HG02943 (cell line): Measurements from ENCODE around the gene ZMIZ2.
"Not testable (repeated sequence)": the region's sequence is repeated elsewhere in the genome, so short reads cannot be mapped to it uniquely, and the experiment has no call there.

Source experiments
- ATAC-seq: cut with Tn5 transposase; IDR thresholded peaks from one replicate; pipeline ENCODE4 v1.9.1; 2021; ENCODE audit warnings: mild to moderate bottlenecking, low read depth, moderate library complexity; ENCODE audit not compliant: unreplicated experiment

The ZMIZ2 gene

DNA sequence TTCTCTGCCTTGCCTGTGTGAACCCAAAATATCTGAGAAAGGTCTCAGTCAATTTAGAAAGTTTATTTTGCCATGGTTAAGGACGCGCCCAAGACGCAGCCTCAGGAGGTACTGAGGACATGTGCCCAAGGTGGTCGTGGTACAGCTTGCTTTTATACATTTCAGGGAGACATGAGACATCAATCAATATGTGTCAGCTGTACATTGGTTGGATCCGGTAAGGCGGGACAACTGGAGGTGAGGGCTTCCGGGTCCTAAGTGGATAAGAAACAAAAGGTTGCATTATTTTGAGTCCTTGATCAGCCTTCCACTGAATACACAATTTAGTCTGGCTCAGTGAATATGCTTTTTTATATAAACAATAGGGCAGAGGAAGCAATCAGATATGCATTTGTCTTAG lies 22.4 kb upstream of the ZMIZ2 start:
- not testable (repeated sequence) for ATAC-seq

DNA sequence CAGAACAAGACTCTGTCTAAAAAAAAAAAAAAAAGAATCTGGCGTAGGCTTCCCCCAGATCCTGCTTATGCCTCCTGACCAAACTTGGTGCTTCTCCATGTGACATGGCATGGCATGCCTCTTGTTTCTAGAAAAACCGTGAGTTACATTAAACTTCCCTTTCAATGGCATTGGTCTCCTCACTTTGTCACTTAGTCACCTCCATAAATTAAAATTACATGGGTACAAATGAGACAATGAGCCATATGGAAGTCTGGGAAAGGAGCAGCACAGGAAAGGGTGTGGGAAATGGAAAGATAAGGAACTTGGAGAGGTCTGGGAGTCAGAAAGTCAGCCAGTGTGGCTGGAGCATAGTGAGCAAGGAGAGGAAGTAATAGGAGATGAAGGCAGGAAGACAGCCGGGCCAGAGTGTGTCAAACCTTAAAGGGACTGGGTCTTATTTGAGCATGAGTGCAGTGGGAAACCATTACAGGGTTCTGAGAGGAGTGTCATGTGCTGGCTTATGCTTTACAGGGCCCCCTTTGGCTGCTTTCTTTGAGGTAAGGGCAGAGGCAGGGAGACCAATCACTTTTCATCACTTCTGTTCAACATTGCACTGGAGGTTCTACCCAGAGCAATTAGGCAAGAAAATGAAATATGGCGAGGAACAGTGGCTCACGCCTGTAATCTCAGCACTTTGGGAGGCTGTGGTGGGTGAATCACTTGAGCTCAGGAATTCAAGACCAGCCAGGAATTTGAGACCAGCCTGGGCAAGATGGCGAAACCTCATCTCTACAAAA lies 21.3 kb upstream of the ZMIZ2 start:
- no peak for ATAC-seq

DNA sequence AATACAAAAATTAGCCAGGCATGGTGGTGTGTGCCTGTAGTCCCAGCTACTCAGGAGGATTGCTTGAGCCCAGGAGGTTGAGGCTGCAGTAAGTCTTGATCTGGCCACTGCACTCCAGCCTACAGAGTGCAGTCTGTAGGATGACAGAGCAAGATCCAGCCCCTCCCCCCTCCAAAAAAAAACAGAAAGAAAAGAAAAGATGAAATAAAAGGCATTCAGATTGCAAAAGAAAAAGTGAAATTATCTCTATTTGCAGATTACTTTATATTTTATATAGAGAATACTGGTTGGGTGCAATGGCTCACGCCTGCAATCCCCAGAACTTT lies 20.7 kb upstream of the ZMIZ2 start:
- no peak for ATAC-seq

DNA sequence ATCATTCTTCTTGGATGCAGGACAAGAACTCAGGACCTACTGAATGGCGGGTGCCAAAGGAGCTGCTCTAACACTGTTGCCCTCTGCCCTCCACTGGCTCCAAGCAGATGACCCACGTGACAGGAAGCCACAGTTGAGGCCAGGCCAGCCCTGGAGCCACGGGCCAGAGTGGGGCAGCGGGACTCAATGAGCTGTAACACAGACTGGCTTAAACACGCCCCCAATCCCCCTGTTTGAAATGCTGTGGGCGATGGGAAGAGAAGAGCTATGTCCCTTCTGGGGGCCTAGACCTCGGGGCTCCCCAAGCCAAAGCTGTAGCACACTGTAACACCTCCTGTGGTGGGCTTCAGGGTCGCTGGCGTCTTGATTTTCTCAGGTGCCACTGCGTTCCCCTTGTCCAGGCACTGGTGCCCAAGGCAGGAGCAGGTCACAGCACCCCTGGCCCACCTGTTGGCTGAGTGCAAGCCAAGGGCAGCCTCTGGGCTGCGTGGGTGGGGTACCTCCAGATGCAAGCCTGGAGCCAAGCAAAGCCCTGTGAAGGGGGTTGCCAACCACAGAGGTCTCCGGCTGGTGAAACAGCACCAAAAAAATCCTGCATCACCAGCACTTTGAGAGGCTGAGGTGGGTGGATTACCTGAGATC lies 18.6 kb upstream of the ZMIZ2 start:
- no peak for ATAC-seq

DNA sequence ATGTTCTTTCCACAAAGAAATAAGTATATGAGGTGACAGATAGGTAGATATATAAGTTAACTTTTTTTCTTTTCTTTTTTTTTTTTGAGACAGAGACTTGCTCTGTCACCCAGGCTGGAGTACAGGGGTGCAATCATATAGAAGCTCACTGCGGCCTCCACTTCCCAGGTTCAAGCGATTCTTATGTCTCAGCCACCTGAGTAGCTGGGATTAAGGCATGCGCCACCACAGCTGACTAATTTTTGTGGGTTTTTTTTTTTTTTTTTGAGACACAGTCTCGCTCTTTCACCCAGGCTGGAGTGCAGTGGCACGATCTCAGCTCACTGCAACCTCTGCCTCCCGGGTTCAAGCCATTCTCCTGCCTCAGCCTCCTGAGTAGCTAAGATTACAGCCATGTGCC lies 15.7 kb upstream of the ZMIZ2 start:
- ATAC-seq = not testable (repeated sequence)

DNA sequence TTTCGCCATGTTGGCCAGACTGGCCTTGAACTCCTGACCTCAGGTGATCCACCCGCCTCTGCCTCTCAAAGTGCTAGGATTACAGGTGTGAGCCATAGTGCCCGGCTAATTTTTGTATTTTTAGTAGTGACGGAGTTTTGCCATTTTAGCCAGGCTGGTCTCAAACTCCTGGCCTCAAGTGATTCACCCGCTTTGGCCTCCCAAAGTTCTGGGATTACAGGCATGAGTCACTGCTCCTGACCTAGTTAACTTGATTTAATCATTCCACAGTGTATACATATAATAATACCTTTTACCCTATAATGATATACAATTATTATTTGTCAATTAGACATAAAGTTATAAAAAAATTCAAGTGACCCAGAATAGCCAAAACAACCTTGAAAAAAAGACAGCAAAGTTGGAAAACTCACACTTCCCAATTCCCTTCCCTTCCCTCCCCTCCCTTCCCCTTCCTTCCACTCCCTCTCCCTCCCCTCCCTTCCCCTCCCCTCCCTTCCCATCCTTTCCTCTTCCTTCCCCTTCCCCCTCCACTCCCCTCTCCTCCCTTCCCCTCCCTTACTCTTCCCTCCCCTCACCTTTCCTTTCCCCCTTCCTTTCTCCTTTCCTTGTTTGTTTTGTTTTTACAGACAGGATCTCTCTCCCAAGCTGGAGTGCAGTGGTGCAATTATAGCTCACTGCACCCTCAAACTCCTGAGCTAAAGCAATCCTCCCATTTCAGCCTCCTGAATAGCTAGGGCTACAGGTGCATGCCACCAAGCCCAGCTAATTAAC lies 14.8 kb upstream of the ZMIZ2 start:
- ATAC-seq = no peak

DNA sequence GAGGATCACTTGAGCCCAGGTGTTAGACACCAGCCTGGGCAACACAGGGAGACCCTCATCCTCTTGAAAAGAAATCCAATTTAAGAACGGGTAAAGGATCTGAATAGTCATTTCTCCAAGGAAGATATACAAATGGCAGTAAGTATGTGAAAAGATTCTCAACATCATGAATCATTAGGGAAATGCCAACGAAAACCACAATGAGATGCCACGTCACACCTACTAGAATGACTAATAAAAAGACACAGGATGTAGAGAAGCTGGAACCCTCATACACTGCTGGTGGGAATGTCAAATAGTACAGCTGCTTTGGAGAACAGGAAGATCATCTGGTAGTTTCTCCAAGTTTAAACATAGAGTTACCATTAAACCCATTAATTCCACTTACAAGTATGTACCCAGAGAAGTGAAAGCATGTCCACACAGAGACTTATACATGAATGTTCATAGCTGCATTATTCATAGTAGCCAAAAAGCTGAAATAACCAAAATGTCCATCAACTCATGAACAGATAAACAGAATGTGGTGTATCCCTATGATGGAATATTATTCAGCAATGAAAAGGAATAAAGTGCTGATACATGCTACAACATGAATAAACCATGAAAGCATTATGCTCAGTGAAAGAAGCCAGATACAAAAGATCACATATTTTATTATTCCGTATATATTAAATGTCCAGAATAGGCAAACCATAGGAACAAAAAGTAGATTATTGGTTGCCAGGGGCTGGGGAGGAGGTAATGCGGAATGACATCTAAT lies 13.1 kb upstream of the ZMIZ2 start:
- no peak for ATAC-seq

DNA sequence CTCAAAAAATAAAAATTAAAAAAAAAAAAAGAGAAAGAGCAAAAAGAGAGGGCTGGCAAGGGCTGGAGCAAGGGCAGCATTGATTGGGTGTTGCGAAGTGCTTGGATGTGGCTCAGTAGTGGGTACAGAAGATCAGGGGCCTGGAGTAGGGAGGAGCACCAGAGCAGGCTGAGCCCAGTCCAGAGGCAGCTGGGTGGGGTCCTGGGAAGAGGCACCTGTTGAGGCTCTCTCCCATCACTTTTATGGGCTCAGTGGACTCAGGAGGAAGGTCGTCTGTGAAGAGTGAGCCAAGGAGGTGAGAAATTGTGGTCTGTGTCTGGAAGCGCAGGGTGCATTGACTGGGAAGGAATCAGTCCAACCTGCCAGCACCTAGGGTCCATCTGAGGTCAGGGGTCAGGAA lies 11.8 kb upstream of the ZMIZ2 start:
- ATAC-seq = no peak

DNA sequence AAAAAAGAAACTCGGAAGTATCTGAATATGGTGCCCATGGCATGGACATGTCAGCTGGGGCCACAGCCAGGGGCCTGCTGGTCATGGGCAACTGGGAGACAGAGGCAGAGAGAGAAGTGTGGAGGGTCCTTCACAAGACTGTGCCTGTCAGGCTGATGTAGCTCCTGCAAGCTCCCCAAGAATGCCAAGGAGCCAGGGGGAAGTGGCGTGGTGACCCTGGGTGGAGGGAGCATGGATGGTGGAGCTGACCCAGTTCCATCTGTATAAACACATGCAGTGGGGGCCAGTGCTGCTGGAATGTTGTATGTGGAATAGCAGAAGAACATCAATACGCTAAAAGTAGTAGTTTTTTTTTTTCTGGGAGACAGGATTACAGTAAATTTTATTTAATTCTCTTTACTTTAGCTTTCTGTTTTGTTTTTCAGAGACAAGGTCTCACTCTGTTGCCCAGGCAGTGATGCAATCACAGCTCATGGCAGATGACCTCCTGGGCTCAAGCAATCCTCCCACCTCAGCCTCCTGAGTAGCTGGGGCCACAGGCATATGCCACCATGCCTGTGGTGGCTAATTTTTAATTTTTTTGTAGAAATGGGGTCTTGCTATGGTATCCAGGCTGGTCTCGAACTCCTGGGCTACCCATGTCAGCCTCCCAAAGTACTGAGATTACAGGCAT lies 10.5 kb upstream of the ZMIZ2 start:
- no peak for ATAC-seq

DNA sequence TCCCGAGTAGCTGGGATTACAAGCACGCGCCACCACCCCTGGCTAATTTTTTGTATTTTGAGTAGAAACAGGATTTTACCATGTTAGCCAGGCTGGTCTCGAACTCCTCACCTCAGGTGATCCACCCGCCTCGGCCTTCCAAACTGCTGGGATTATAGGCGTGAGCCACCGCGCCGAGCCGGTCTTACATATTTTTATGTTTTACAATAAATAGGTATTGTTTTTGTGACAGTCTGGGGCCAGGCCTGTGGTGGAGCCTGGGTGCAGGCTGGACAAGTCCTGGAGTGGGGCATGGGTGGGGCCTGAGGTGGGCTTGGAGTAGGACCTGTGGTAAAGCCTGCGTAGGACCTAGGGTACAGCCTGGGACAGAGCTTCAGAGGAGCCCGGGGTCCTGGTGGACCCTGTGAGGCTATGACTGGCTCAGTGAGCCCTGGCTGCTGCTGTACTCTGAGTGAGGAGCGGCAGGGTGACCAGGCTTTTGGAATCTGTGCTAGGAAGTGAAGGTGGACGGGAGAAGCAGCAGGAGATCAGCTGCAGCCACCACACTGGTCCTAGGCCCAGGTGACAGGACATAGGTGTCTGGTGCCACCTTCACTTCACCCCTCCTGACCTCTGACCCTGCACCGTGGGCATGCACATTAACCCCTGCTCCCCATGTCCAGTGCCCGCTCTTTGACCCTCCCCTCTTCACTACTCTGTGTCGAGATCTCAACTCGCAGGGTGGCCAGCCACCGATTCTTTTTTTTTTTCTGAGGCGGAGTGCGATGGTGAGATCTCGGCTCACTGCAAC lies 9.6 kb upstream of the ZMIZ2 start:
- no peak for ATAC-seq

DNA sequence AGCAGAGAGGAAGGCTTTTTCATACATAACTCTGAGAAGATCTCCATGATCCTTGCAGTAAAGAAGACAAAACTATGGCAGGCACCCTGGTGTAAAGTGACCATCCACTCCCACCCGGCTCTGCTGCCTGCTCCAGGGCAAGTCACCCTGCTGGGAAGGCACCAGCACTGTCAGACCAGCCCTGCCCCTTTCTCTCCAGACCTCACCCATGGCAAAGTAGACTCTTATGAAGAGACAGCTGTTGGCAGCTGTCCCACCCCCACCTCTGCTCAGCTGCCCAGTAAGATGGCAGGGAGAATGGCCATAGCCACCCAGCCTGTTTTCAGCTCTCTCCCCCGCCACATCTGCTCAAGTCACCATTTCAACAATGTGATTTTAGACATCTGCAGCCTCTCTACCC lies 8.6 kb upstream of the ZMIZ2 start:
- no peak for ATAC-seq

DNA sequence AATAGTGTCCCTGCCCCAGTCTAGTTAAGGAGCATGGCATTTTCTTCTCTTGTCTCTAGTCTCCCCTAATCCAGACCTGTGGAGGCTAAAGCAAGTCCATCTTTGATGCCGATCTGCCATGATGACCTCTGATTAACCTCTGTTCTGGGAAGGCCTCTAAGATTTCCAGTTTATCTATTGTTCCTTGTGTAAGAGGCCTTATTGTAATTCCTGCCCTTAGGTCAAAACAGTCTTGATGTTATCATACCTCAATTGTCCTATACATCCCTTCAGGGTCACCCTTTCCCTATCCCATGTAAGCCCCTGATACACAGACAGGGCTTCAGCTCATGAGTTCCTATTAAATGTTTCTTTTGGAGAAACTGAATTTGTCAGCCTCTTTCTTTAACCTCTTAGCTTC lies 4.9 kb upstream of the ZMIZ2 start:
- no peak for ATAC-seq

DNA sequence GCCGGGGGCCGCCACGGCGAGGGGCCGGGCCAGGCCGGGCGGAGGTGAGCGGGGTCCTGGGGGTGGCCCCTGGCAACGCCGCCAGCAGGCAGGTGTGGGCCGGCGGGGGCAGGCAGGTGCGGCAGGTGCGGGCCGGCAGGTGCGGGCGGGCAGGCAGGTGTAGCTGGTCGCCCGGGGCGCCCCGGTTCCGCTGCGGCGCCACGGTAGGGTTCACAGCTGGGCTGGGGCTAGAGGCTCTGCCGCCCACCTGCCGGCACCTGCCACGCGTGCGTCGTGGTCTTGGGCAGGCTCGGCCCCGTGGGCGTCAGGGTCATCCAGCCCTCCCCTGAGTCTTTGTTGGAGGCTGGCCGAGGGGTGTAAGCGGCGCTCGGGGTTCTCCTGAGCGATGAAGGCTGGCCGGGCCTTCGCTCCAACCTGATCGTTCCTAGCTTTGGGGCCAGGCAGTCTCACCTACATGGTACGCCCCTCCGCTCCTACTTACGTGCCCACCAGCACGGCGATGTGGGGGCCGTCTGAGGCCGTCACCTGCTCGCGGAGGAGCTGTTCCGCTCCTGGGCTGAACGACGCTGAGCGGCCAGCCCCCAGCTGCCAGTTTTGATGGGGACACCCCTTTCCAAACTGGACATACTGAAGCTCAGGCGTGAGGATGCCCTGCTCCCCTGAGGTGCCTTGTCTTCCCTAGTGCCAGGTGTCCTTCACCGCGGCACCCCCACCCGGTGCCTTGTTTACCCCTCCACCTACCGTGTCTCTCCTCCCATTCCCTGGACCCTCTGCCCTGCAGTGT lies 493 bp downstream of the ZMIZ2 start:
- peak; percentile 14 for ATAC-seq

DNA sequence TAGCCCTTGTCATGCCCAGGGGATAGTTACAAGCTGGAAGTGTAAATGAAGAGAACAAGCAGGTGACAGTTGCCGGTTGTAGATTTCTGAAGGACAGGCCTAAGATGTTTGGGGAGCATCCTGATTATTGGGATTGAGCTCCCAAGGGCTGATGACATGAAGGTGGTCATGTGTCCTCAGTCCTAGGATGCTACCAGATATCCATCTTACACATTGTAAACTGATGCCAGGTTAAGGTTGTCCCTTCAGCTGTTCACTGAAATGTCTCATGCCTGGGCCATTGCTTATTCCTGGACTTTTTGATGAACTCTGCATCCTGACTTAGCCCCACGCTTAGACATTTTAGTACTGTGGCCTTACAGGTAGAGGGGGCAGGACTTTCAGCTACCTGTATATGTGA lies 1.3 kb downstream of the ZMIZ2 start:
- no peak for ATAC-seq

DNA sequence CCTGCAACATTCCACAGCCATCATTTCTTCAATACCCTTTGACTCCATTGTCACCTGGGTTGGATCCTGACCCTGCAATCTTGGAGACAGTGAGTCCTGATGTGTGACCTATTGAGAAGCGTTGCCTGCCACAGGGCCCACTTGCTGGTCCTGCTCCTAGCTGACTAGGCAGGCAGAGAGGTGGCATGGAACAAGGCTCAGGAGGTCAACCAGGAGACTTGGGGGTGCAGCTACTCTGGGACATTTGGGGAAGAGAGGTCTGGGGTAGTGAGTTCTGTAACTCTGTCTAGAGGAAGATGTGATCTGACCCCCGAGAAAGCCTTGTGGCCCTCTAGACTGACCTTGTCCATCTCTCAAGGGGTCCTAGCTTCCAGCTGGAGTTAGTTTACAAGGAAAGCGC lies 1.8 kb downstream of the ZMIZ2 start:
- no peak for ATAC-seq

DNA sequence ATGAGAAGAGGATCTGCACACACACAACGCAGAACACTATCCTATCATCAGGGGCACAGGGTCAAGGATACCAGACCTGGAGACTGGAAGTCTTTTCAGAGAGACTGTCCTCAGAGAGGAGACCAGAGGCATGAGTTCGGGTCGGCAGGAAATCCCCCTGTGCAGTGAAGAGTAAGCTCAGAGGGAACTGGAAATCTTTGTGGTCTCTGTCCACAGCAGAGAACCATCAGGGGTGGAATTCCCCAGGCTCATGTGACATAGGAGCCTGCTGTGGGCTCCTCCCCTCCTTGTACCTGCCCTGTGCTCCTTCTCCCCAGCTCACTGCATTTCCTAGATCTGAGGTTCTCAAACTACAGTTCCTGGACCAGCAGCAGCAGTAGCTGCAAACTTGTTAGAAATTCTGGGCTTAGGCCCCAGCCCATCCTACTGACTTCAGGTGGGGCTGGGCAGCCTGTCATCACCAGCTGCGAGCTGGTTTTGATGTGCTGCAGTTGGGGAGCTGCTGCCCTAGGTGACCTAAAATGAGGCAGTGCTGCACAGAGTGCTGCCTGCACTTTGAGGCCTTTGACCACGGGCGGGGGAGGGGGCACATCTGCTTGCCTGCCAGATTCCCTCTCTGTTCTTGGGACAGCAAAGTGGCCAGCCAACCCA lies 2.4 kb downstream of the ZMIZ2 start:
- peak; percentile 37 for ATAC-seq

DNA sequence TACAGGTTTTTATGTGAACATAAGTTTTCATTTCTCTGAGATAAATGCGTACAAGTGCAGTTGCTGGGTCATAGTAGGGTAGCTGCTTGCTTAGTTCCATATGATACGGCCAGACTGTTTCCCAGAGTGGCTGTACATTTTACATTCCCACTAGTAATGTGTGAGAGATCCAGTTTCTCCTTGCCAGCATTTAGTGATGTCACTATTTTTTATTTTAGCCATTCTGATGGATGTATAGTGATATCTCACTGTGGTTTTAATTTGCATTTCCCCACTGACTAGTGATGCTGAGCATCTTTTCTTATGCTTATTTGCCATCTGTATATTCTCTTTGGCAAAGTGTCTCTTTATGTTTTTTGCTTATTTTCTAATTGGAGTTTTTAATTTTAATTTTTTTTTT lies 4.2 kb downstream of the ZMIZ2 start:
- ATAC-seq = no peak
